Sigmoid colon (tissue), 4 donors: ENCODE measurements around the gene CANT1.

Source experiments
- EP300 ChIP-seq, 4 donors: sonication (generic); formaldehyde crosslinking; IDR thresholded peaks; one replicate each; pipeline ENCODE4 v1.6.1; 2017; ENCODE audit warnings: antibody characterized with exemption in 4 of 4
- POLR2A ChIP-seq, 2 donors: fragments of 450-650 bp; IDR thresholded peaks; one replicate each; pipeline ENCODE4 v1.6.1; 2016; ENCODE audit warnings: antibody characterized with exemption in 2 of 2, mild to moderate bottlenecking in 2 of 2, moderate library complexity in 2 of 2
- POLR2AphosphoS5 ChIP-seq, 4 donors: sonication (generic); formaldehyde crosslinking; IDR thresholded peaks; one replicate each; pipeline ENCODE4 v1.6.1; 2017; ENCODE audit warnings: antibody characterized with exemption in 4 of 4
- TF ChIP-seq, protein P1 (sequence below), 4 experiments: fragments of 450-650 bp in 3 of 4; fragments of 200-600 bp in 1 of 4; IDR thresholded peaks; one replicate each; pipeline ENCODE4 v1.5.1; 2016 to 2019; ENCODE audit warnings: antibody characterized with exemption in 4 of 4, mild to moderate bottlenecking in 3 of 4, moderate library complexity in 2 of 4

DNA sequence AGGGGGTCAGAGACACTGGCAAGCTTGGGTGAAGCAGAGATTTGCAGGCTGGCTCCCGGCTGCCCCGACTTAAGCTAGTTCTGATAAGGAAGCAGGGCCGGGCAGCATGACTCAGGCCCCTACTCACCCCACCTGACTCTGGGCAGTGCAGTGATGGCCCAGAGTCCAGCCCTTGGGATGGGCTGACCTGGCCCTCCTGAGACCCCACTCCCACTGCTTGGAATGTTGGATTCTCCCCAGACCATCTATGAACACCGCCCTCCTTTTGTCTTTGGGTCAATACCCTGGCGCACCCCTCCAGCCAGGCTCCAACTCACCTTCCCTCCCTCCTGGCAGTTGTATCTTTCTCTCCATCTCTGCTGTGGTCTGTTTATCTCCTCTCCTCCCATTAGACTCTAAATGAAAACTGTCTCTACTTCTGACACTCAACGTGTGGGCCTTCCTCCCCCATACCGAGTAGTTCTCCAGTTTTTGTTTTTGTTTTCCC, 50.9 kb downstream of the CANT1 start:
- TF ChIP-seq, protein P1, sequence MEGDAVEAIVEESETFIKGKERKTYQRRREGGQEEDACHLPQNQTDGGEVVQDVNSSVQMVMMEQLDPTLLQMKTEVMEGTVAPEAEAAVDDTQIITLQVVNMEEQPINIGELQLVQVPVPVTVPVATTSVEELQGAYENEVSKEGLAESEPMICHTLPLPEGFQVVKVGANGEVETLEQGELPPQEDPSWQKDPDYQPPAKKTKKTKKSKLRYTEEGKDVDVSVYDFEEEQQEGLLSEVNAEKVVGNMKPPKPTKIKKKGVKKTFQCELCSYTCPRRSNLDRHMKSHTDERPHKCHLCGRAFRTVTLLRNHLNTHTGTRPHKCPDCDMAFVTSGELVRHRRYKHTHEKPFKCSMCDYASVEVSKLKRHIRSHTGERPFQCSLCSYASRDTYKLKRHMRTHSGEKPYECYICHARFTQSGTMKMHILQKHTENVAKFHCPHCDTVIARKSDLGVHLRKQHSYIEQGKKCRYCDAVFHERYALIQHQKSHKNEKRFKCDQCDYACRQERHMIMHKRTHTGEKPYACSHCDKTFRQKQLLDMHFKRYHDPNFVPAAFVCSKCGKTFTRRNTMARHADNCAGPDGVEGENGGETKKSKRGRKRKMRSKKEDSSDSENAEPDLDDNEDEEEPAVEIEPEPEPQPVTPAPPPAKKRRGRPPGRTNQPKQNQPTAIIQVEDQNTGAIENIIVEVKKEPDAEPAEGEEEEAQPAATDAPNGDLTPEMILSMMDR (IDR thresholded peaks at IDR 0.05), result no peak
- TF ChIP-seq POLR2AphosphoS5 (IDR thresholded peaks at IDR 0.05) (no peak), POLR2A (IDR thresholded peaks at IDR 0.05) (no peak), EP300 (IDR thresholded peaks at IDR 0.05) (no peak)
